ENCODE results near the gene PGRMC1.
"Not testable (repeated sequence)": the region's sequence is repeated elsewhere in the genome, so short reads cannot be mapped to it uniquely, and the experiment has no call there.

Gene PGRMC1

DNA sequence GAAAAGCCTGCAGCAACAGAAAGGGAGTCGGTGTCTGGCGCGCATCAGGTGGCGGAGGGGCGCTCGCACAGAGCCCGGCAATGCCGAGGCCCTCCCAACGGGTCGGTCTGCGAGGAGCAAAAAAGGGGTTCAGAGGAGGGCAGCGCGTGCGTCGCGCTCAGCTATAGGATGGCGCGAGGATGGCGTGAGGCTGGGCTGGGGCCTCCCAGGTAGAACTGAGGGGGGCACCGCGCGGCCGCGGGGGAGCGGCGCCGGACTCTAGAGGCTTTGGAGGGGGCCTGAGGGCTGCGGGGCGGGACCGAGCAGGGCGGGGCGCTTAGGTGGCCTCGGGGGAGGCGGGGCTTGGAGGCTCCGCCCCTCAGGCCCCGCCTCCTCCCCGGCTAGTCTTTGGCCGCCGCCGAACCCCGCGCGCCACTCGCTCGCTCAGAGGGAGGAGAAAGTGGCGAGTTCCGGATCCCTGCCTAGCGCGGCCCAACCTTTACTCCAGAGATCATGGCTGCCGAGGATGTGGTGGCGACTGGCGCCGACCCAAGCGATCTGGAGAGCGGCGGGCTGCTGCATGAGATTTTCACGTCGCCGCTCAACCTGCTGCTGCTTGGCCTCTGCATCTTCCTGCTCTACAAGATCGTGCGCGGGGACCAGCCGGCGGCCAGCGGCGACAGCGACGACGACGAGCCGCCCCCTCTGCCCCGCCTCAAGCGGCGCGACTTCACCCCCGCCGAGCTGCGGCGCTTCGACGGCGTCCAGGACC is at the start of gene PGRMC1:
Gene PGRMC1, plus strand, starts transcription at position 414 of the 751 bp plus-strand sequence. Its CDS starts 79 bp downstream, at position 493.
- DNase-seq, result peak; percentile 78

GRCh38 chrX:119186763-119187162 is 49.3 kb upstream of the PGRMC1 start:
- no peak for DNase-seq

DNA sequence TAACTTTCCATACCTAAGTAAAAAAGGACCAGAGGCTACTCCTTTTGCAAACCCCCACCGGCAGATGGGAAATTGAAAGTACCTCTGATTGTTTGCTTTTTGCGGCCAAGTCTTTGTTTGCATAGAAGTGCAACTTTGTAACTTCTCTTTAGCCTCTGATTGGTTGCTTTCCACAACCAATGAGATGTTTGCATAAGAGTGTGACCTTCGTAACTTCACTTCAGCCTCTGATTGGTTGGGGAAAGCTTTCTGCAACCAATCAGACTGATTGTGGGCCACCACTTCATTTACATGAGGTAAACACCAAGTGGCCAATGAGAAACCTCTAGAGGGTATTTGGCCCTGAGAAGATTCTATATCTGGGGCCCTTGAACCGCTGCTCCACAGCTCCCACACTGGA is 48.8 kb upstream of the PGRMC1 start:
- DNase-seq, result no peak

GRCh38 chrX:119189115-119189514 is 47.0 kb upstream of the PGRMC1 start:
- DNase-seq, result no peak

GRCh38 chrX:119189595-119189994 is 46.5 kb upstream of the PGRMC1 start:
- no peak for DNase-seq

DNA sequence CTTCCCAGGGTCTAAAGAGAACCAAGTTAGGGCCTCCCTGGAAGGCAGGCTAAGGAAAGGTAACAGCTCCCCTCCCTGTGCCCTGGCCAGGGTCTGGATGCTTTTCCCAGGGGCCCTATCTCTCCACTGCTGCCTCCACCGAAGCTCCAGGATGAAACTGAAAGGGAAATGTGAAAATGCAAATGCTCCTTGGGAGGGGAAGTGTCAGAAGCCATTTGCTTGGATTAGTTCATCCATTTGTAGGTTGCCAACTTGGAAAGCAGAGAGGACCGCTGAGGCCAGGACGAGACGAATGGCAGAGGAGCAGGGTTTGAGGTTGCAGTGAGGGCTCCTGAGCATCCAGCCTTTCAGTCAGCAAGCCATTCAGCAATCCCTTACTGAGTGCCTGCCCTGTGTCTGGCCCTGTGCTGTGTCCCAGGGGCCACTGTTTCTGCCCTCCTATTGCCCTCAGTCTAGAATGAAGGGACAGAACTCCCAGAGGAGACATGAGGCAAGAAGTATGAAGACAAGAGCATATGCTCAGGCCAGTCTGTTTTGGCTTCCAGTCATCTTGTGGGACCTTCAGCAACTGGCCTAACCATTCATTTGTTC is 45.9 kb upstream of the PGRMC1 start:
- no peak for DNase-seq

GRCh38 chrX:119190831-119191230 is 45.3 kb upstream of the PGRMC1 start:
- no peak for DNase-seq

DNA sequence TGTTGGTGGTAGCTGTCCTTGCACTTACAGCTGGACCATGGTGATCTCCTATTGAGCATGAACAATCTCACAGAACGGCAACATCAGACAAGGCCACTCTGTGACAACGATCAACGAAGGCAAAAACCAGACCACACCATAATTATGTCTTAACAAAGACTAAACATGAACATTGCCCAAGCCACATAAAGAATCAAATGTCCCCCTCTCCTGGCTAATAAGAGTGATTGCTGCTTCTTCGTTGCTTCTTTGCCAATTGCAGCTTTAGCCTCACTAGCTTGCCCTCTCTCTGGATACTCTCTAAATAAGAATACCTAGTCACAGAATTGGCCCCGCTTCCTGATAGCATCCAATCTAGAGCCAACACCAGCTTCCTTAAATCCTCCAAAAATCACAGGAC is 41.5 kb upstream of the PGRMC1 start:
- peak; percentile 5 for DNase-seq

- no peak for DNase-seq
Observed at GRCh38 chrX:119201570-119201969, 34.5 kb upstream of the PGRMC1 start.

- no peak for DNase-seq
Observed at GRCh38 chrX:119206203-119206602, 29.9 kb upstream of the PGRMC1 start.

- not testable (repeated sequence) for DNase-seq
Observed at GRCh38 chrX:119207483-119207882, 28.6 kb upstream of the PGRMC1 start.

- no peak for DNase-seq
Observed at GRCh38 chrX:119208401-119209057, 27.6 kb upstream of the PGRMC1 start.

GRCh38 chrX:119210931-119211648 is 25.0 kb upstream of the PGRMC1 start:
- DNase-seq, result not testable (repeated sequence)

DNA sequence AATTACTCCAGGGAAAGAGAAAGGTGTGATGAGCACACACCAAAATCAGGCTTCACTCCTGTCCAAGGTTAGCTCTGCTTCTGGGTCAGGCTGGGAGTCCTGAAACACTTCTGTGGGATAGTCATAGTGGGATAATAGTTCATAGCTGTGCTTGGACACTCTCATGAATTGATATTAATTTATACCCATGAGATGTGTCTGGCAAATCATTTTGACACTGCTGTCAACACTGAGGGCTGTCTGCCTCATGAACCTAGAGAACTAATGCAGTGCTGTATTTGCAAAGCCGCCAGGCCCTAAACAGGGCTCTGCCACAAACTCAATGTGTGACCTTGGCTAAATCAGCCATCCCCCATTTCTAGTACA is 24.5 kb upstream of the PGRMC1 start:
- no peak for DNase-seq

DNA sequence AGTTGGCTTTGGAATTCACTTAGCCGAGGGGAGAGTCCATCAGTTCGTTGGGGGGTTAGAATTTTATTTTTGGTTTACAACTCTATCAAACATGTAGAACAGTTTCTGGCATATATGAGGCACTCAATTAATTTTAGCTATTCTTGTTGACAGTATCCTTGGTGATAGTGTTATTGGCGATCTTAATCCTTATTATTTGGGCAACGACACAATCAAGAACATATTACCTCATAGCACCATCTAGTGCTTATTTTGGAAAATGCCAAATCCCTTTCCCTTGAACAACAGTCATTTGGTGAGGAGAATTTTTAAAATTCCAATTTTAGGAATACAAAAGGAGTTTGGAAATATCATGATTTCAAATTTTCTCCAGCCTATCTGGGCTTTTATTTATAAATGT is 17.9 kb upstream of the PGRMC1 start:
- peak; percentile 7 for DNase-seq

GRCh38 chrX:119222932-119223331 is 13.2 kb upstream of the PGRMC1 start:
- DNase-seq, result no peak

DNA sequence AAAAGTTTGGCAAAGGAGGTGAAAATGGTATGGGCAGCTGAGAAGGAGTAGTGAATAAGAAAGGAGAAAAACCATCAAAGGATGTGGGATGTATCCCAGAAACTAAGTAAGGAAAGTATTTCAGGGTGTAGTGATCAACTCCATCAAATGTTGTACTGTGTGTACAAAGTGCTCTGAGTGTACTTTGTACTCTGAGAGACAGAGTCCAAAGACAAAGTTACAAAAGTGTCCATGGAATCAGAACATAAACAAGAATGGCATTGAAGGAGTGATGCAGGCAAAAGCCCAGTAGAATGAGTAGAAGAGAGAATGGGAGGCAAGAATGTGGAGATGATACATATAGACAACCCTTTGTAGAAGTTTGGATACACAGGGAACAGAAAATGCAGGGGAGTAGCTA is 12.3 kb upstream of the PGRMC1 start:
- DNase-seq, result no peak

GRCh38 chrX:119226446-119226845 is 9.6 kb upstream of the PGRMC1 start:
- no peak for DNase-seq

- DNase-seq, result no peak
Observed at GRCh38 chrX:119228512-119229252, 7.4 kb upstream of the PGRMC1 start.

- no peak for DNase-seq
Observed at GRCh38 chrX:119229253-119229615, 6.9 kb upstream of the PGRMC1 start.

- DNase-seq, result no peak
Observed at GRCh38 chrX:119230850-119231249, 5.2 kb upstream of the PGRMC1 start.

DNA sequence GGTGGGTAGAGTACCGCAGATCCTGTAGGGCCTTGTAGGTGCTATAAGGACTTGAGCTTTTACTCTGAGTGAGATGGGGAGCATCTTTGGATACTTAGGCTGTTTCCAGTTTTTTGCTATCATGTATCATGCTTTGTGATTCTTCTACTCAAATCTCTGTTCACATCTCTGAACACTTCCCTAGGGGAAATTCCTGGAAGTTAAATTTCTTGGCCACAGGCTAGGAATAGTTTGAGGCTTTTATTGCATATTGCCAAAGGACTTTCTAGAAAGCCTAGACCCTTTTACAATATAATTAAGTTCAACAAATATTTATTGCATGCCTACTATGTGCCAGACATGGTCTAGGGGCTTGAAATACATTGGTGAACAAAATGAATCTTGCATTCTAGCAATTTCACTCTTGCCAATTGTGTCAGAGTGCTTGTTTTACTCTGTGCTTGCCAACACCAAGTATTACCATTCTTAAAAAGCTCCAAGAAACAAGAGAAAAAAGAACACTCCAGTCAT is 4.1 kb upstream of the PGRMC1 start:
- DNase-seq, result no peak

GRCh38 chrX:119235051-119235511 is 1.0 kb upstream of the PGRMC1 start:
- DNase-seq, result no peak

Measured in hematopoietic multipotent progenitor cell treated with erythropoietin and hydrocortisone succinate and interleukin-3 and kit ligand, for 8 days (in vitro differentiated cells).